Measurements from ENCODE around the gene TNS1. TPM values are rescaled to one million over a fixed set of nuclear protein-coding genes. Genes with fewer than 3 reads are reported as not detected.

The TNS1 gene
- total RNA-seq, 1 donor from 2014 or later, result 11.6 TPM

DNA sequence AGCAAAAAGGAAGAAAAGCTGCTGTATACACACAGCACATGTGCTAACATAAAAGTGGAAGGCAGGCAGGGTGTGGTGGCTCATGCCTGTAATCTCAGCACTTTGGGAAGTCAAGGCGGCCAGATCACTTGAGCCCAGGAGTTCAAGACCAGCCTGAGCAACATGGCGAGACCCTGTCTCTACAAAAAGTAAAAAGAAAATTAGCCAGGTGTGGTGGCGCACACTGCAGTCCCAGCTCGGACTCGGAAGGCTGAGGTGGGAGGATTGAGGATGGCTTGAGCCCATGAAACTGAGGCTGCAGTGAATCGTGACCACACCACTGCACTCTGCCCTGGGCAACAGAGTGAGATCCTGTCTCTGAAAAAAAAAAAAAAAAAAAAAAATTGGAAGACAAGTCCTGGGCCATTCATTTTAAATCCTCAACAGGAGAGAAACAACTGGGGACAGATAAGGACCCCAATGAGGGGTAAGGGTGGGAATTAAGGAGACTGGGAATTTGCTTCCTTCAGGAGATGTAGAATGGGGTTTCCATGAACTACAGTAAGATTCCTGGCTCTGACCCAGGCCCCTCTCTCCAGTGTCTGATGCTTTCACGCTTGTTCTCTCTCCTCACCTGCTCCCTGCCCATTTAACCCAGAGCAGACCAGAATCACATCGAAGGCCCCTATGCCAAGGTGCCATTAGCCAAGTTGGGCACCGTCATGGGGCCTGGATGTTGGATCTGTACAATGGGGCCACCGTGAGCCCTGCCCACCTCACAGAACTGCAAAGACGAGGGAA, 29.6 kb downstream of the TNS1 start:
- Mint-ChIP-seq H3K9me3 (ENCODE audit: unreplicated experiment) (no peaks in the 10 kb centered on the region), H3K36me3 (ENCODE audit: low read depth, unreplicated experiment) (no peaks in the 10 kb centered on the region), H3K4me1 (ENCODE audit: unreplicated experiment) (no peaks in the 10 kb centered on the region), H3K4me3 (ENCODE audit: unreplicated experiment) (no peak overlapping the region), H3K27ac (ENCODE audit: unreplicated experiment) (no peak overlapping the region), H3K27me3 (ENCODE audit: unreplicated experiment) (peaks cover 2% of the 10 kb centered on the region)
- no peak for DNase-seq (ENCODE audit: low spot score)
- TF ChIP-seq, protein P1, sequence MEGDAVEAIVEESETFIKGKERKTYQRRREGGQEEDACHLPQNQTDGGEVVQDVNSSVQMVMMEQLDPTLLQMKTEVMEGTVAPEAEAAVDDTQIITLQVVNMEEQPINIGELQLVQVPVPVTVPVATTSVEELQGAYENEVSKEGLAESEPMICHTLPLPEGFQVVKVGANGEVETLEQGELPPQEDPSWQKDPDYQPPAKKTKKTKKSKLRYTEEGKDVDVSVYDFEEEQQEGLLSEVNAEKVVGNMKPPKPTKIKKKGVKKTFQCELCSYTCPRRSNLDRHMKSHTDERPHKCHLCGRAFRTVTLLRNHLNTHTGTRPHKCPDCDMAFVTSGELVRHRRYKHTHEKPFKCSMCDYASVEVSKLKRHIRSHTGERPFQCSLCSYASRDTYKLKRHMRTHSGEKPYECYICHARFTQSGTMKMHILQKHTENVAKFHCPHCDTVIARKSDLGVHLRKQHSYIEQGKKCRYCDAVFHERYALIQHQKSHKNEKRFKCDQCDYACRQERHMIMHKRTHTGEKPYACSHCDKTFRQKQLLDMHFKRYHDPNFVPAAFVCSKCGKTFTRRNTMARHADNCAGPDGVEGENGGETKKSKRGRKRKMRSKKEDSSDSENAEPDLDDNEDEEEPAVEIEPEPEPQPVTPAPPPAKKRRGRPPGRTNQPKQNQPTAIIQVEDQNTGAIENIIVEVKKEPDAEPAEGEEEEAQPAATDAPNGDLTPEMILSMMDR (IDR thresholded peaks at IDR 0.05; ENCODE audit: unreplicated experiment), result no peak

DNA sequence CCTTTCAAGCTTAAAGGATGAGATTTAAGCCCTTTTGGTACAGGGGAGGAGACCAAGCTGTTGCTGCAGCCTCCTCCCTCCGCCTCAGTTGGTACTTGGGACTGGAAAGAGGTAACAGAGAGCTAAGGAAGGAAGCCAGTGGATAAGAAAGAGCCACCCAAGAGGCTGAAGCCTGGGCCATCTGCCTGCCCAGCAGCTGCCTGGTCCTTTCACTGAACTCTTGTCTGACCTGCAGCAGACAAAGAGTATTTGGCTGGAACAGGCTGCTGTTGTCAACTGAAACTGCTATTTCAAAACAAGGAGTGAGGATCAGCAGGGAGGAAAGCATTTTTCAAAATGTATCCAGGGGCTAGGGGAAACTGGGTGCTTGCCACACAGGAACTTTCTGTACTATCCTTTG, 30.3 kb downstream of the TNS1 start:
- Mint-ChIP-seq H3K4me1 (ENCODE audit: unreplicated experiment) (no peaks in the 10 kb centered on the region), H3K27me3 (ENCODE audit: unreplicated experiment) (peaks cover 2% of the 10 kb centered on the region), H3K27ac (ENCODE audit: unreplicated experiment) (no peak overlapping the region), H3K4me3 (ENCODE audit: unreplicated experiment) (no peak overlapping the region), H3K9me3 (ENCODE audit: unreplicated experiment) (no peaks in the 10 kb centered on the region), H3K36me3 (ENCODE audit: low read depth, unreplicated experiment) (no peaks in the 10 kb centered on the region)
- DNase-seq (ENCODE audit: low spot score), result no peak
- TF ChIP-seq, protein P1 (IDR thresholded peaks at IDR 0.05; ENCODE audit: unreplicated experiment), result no peak

DNA sequence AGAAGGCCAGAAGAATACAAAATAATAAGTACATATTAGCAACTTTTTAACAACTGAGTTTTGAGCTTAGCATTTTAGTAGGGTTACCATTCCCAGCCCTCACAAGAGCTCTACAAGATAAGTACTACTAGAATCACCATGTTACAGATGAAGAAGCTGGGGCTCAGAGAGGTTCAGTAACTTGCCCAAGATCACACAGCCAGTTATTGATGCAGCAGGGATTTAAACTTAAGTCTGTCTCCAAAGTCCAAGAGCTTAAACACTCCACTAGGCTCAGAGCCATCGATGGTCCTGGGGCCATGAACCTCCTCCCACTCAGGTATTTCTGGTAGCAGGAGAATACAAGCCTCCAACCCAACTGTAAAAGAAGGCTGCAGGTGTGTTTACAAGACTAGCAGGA, 30.8 kb downstream of the TNS1 start:
- DNase-seq (ENCODE audit: low spot score), result no peak
- Mint-ChIP-seq H3K27me3 (ENCODE audit: unreplicated experiment) (peaks cover 2% of the 10 kb centered on the region), H3K36me3 (ENCODE audit: low read depth, unreplicated experiment) (no peaks in the 10 kb centered on the region), H3K4me1 (ENCODE audit: unreplicated experiment) (no peaks in the 10 kb centered on the region), H3K9me3 (ENCODE audit: unreplicated experiment) (no peaks in the 10 kb centered on the region), H3K27ac (ENCODE audit: unreplicated experiment) (no peak overlapping the region), H3K4me3 (ENCODE audit: unreplicated experiment) (no peak overlapping the region)
- TF ChIP-seq, protein P1 (IDR thresholded peaks at IDR 0.05; ENCODE audit: unreplicated experiment), result no peak

DNA sequence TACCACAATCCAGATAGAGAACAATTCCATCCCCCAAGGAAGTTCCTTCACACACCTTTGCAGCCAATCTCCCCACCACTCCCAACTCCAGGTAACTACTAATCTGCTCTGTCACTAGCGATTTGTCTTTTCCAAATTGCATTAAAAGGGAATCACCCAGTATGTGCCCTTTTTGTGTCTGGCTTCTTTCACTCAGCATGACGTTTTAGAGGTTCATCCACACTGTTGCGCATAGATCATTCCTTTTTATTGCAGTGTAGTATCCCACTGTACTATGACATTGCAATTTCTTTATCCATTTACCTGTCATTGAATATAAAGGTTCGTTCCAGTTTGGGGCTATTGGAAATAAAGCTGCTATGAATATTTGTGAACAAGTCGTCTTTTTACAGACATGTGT, 31.6 kb downstream of the TNS1 start:
- no peaks in the 10 kb centered on the region for H3K9me3 Mint-ChIP-seq (ENCODE audit: unreplicated experiment)
- TF ChIP-seq, protein P1 (IDR thresholded peaks at IDR 0.05; ENCODE audit: unreplicated experiment), result no peak
- no peak overlapping the region for H3K4me3 Mint-ChIP-seq (ENCODE audit: unreplicated experiment)
- H3K27me3 Mint-ChIP-seq (ENCODE audit: unreplicated experiment), result peaks cover 2% of the 10 kb centered on the region
- no peaks in the 10 kb centered on the region for H3K4me1 Mint-ChIP-seq (ENCODE audit: unreplicated experiment)
- no peak overlapping the region for H3K27ac Mint-ChIP-seq (ENCODE audit: unreplicated experiment)
- DNase-seq (ENCODE audit: low spot score), result no peak
- no peaks in the 10 kb centered on the region for H3K36me3 Mint-ChIP-seq (ENCODE audit: low read depth, unreplicated experiment)

DNA sequence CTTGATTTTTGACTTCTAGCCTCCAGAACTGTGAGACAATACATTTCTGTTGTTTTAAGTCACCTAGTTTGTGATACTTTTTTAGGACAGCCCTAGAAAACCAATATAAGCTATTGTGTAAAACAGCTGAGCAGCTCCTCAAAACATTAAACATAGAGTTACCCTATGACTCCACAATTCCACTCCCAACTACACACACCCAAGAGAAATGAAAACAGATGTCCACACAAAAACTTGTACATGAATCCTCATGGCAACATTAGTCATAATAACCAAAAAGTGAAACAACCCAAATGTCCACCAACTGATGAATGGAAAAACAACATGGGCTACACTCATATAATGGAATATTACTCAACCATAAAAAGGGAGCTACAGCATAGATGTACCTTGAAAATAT, 32.6 kb downstream of the TNS1 start:
- H3K27ac Mint-ChIP-seq (ENCODE audit: unreplicated experiment), result no peak overlapping the region
- no peaks in the 10 kb centered on the region for H3K36me3 Mint-ChIP-seq (ENCODE audit: low read depth, unreplicated experiment)
- H3K4me1 Mint-ChIP-seq (ENCODE audit: unreplicated experiment), result peaks cover 3% of the 10 kb centered on the region
- no peak for DNase-seq (ENCODE audit: low spot score)
- TF ChIP-seq, protein P1 (IDR thresholded peaks at IDR 0.05; ENCODE audit: unreplicated experiment), result no peak
- H3K9me3 Mint-ChIP-seq (ENCODE audit: unreplicated experiment), result no peaks in the 10 kb centered on the region
- H3K4me3 Mint-ChIP-seq (ENCODE audit: unreplicated experiment), result no peak overlapping the region
- H3K27me3 Mint-ChIP-seq (ENCODE audit: unreplicated experiment), result peaks cover 2% of the 10 kb centered on the region

Data from endothelial cell (in vitro differentiated cells).